GM12878 (cell line): ENCODE data around the gene SEL1L3. TPM values are rescaled to one million over a fixed set of nuclear protein-coding genes. Genes with fewer than 3 reads are reported as not detected.

Experiments
- ASH2L ChIP-seq: fragments of 300-600, 200-600 bp; sonication (generic); IDR thresholded peaks from 2 replicates; pipeline ENCODE4 v1.6.1; 2017; ENCODE audit warnings: low read depth, mild to moderate bottlenecking, borderline replicate concordance
- ATF7 ChIP-seq: fragments of 450-650 bp; IDR thresholded peaks from 2 replicates; pipeline ENCODE4 v1.6.1; 2016; ENCODE audit warnings: low read depth, mild to moderate bottlenecking
- EED ChIP-seq: sonication (generic); IDR thresholded peaks from 2 replicates; pipeline ENCODE4 v1.6.1; 2016; ENCODE audit warnings: antibody characterized with exemption, low read depth
- EP300 ChIP-seq, 2 experiments: fragments of 150-350 bp in 1 of 2; IDR thresholded peaks; 2 replicates each; pipeline ENCODE4 v1.6.1; 2011 to 2012; ENCODE audit warnings: low read depth in 2 of 2, low read length in 2 of 2, borderline replicate concordance in 1 of 2, improper control_type of control experiment in 1 of 2, inconsistent platforms in 1 of 2; ENCODE audit not compliant: control insufficient read depth in 1 of 2
- KDM1A ChIP-seq: fragments of 200-600 bp; sonication (generic); IDR thresholded peaks from 2 replicates; pipeline ENCODE4 v1.6.1; 2016; ENCODE audit warnings: borderline replicate concordance
- KLF5 ChIP-seq: fragments of 450-650 bp; IDR thresholded peaks from 2 replicates; pipeline ENCODE4 v1.6.1; 2014; ENCODE audit warnings: mild to moderate bottlenecking; ENCODE audit not compliant: partially characterized antibody
- LARP7 ChIP-seq: fragments of 450-650 bp; IDR thresholded peaks from 2 replicates; pipeline ENCODE4 v1.6.1; 2017; ENCODE audit warnings: mild to moderate bottlenecking
- NR2F1 ChIP-seq: fragments of 450-650 bp; conservative IDR thresholded peaks from 2 replicates; pipeline ENCODE4 v1.6.1; 2017; ENCODE audit warnings: mild to moderate bottlenecking
- RAD21 ChIP-seq: IDR thresholded peaks from 2 replicates; pipeline ENCODE4 v1.6.1; 2011; ENCODE audit warnings: mild to moderate bottlenecking, low read depth, low read length, moderate library complexity; ENCODE audit not compliant: insufficient read depth
- RBBP5 ChIP-seq: fragments of 200-600 bp; sonication (generic); conservative IDR thresholded peaks from 2 replicates; pipeline ENCODE4 v1.6.1; 2016
- RELA ChIP-seq: fragments of 450-650 bp; IDR thresholded peaks from 2 replicates; pipeline ENCODE4 v1.8.0; 2014; ENCODE audit warnings: borderline replicate concordance; ENCODE audit not compliant: partially characterized antibody
- SUPT20H ChIP-seq: IDR thresholded peaks from 2 replicates; pipeline ENCODE4 v1.6.1; 2011; ENCODE audit warnings: low read depth, mild to moderate bottlenecking, low read length, moderate library complexity, borderline replicate concordance; ENCODE audit not compliant: control insufficient read depth
- TCF7 ChIP-seq: IDR thresholded peaks from 2 replicates; pipeline ENCODE4 v1.6.1; 2014; ENCODE audit warnings: antibody characterized with exemption, borderline replicate concordance
- YY1 ChIP-seq: IDR thresholded peaks from 2 replicates; pipeline ENCODE4 v1.6.1; 2011; ENCODE audit warnings: low read depth, mild to moderate bottlenecking, low read length
- ZNF592 ChIP-seq: fragments of 450-650 bp; IDR thresholded peaks from 2 replicates; pipeline ENCODE4 v1.6.1; 2017; ENCODE audit warnings: mild to moderate bottlenecking, moderate library complexity
- polyA plus RNA-seq, 11 experiments: library from polyadenylated mRNA; depleted of rRNA in 4 of 11; unstranded in 6 of 11; stranded (reverse) in 5 of 11; fragments of >200 nt; fragmentation: Nextera tagmentation in 4 of 11; fragmentation: Illumina TruSeq in 1 of 11; extraction: Ambion mirVana in 4 of 11; extraction: Trizol in 1 of 11; gene quantifications; 1 replicate in 1 of 11; 2 replicates in 10 of 11; pipeline versions ENCODE4 v1.2.1 to v1.2.3, GENCODE V29; 2011 to 2016; ENCODE audit warnings: inconsistent platforms in 2 of 11, missing spikeins in 2 of 11, low read depth in 1 of 11
- total RNA-seq, 4 experiments: library from RNA; depleted of rRNA in 3 of 4; stranded (reverse); fragments of >200 nt in 3 of 4; fragmentation: Illumina TruSeq in 1 of 4; extraction: Trizol in 1 of 4; gene quantifications; 2 replicates each; pipeline versions ENCODE4 v1.2.1 to v1.2.3, GENCODE V29; 2013 to 2021
- TF ChIP-seq, protein P1 (sequence below): fragments of 150-350 bp; IDR thresholded peaks from 2 replicates; pipeline ENCODE4 v1.6.1; 2014; ENCODE audit warnings: mild to moderate bottlenecking, low read depth, low read length
- TF ChIP-seq, protein P2 (sequence below): fragments of 450-650 bp; IDR thresholded peaks from 2 replicates; pipeline ENCODE4 v1.6.1; 2017; ENCODE audit warnings: borderline replicate concordance
- TF ChIP-seq, protein P3 (sequence below): IDR thresholded peaks from 2 replicates; pipeline ENCODE4 v1.6.1; 2012; ENCODE audit warnings: low read depth, low read length, improper control_type of control experiment
- TF ChIP-seq, protein P4 (sequence below): IDR thresholded peaks from 2 replicates; pipeline ENCODE4 v1.6.1; 2012; ENCODE audit warnings: low read depth, low read length, improper control_type of control experiment

SEL1L3 gene
- total and polyA plus RNA-seq, 10 of the 15 experiments (the other 5 are each of a cell fraction or from before 2014, with no cell fraction given): 20.4 to 82.2 (median 47.3) TPM

DNA sequence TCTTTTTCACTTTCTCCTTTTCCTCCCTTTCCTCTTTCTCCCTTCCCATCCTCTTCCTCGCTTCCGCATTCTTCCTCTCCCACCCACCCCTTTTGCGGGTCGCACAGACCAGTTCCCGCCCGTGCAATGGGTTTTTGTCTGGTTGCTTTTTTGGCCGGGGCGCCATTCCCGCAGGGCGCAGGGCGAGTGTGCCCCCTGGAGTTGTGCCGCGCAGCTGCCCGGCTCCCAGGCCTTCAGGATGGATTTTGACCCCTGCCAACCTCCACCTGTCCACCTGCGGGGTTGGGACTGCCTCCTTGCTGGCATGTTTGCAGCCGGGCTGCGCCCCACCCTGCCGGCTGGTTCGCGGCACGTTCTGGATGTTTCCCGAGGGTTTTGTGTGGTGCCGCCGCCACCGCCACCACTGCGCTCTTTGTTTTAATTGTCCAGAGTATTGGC lies 578 bp upstream of the SEL1L3 start (continued):
- TF ChIP-seq, protein P1, sequence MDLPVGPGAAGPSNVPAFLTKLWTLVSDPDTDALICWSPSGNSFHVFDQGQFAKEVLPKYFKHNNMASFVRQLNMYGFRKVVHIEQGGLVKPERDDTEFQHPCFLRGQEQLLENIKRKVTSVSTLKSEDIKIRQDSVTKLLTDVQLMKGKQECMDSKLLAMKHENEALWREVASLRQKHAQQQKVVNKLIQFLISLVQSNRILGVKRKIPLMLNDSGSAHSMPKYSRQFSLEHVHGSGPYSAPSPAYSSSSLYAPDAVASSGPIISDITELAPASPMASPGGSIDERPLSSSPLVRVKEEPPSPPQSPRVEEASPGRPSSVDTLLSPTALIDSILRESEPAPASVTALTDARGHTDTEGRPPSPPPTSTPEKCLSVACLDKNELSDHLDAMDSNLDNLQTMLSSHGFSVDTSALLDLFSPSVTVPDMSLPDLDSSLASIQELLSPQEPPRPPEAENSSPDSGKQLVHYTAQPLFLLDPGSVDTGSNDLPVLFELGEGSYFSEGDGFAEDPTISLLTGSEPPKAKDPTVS: no peak
- TF ChIP-seq ZNF592 (no peak), SUPT20H (no peak), TCF7 (no peak), KLF5 (no peak), RAD21 (0 out of 2 replicates have a peak, but pooled peaks have one; percentile 5), KDM1A (no peak), RELA (no peak), ATF7 (no peak), EP300 (IDR thresholded peaks at IDR 0.05; ENCODE audit: borderline replicate concordance in 1 of 2, control insufficient read depth in 1 of 2, low read depth in 2 of 2, low read length in 2 of 2) (no peak), LARP7 (no peak), EED (peak; percentile 46), ASH2L (no peak), NR2F1 (no peak), YY1 (peak; percentile 63), RBBP5 (no peak)
- TF ChIP-seq, protein P2, sequence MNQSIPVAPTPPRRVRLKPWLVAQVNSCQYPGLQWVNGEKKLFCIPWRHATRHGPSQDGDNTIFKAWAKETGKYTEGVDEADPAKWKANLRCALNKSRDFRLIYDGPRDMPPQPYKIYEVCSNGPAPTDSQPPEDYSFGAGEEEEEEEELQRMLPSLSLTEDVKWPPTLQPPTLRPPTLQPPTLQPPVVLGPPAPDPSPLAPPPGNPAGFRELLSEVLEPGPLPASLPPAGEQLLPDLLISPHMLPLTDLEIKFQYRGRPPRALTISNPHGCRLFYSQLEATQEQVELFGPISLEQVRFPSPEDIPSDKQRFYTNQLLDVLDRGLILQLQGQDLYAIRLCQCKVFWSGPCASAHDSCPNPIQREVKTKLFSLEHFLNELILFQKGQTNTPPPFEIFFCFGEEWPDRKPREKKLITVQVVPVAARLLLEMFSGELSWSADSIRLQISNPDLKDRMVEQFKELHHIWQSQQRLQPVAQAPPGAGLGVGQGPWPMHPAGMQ: no peak
- TF ChIP-seq, protein P3, sequence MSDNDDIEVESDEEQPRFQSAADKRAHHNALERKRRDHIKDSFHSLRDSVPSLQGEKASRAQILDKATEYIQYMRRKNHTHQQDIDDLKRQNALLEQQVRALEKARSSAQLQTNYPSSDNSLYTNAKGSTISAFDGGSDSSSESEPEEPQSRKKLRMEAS: no peak
- TF ChIP-seq, protein P4, sequence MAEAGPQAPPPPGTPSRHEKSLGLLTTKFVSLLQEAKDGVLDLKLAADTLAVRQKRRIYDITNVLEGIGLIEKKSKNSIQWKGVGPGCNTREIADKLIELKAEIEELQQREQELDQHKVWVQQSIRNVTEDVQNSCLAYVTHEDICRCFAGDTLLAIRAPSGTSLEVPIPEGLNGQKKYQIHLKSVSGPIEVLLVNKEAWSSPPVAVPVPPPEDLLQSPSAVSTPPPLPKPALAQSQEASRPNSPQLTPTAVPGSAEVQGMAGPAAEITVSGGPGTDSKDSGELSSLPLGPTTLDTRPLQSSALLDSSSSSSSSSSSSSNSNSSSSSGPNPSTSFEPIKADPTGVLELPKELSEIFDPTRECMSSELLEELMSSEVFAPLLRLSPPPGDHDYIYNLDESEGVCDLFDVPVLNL: no peak
